Measurements from ENCODE around the gene SRA1. TPM values are rescaled to one million over a fixed set of nuclear protein-coding genes. Genes with fewer than 3 reads are reported as not detected.
A peak's percentile ranks its signal among the peaks of the same experiment; 100 is the strongest.

SRA1 gene
- total RNA-seq, 2 donors from 2014 or later = 24.6 to 27.9 TPM

DNA sequence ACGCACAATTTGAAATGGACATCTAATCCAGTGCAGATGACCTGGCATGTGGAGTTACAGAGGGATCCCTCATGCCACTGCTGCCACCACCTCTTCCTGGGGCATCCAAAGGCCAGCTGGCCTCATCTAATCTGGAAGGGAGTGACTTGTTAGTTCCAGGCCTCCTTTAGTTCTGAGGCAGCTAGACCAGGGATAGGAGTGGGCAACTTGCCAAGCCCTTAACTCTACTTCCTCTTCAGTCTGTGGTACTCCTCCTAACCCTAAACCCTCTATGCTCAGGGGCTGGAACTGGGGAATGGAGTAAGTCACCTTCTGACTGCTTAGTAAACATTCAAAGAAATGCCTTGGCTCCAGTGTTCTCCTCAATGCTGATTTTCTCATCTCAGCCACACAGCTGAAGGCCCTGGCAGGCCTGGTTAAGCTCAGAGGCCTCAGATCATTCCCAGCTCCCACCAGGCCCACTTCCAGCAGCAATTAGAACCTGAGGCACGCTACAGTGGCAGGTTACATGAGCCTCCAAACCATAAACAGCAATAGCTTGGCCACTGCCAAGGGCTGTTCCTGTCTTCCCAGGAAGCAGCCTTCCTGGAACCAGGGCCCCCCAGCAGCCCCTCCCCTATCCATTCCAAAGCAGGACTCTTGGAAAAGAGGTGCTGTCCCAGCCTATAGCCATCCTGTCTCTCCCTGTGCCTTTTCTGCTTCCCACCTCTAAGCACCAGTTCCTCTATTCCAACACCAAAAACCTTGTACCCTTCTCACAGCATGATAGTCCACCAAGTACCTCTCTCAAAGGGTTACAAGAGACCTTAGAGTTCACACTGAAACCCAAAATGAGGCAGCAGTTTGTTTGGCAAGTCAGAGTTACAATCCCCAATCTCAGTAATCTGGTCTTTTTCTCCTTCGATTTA is 7.8 kb downstream of the SRA1 start:
- Histone ChIP-seq H3K27ac (peak overlapping the region; percentile 96), H3K4me1 (peaks cover 0 to 46% of the 10 kb centered on the region in 2 donors), H3K27me3 (no peaks in the 10 kb centered on the region), H3K4me3 (no peak overlapping the region), H3K36me3 (peaks cover 42% of the 10 kb centered on the region), H3K9me3 (no peaks in the 10 kb centered on the region)
- no peak for TF ChIP-seq CTCF (IDR thresholded peaks at IDR 0.05)
- peak; percentile 81 for DNase-seq (ENCODE audit: low spot score)

- no peaks in the 10 kb centered on the region for H3K9me3 ChIP-seq
- DNase-seq (ENCODE audit: low spot score) = no peak
- H3K27me3 ChIP-seq = no peaks in the 10 kb centered on the region
- H3K27ac ChIP-seq = peak overlapping the region; percentile 96
- TF ChIP-seq CTCF (IDR thresholded peaks at IDR 0.05) = no peak
- peaks cover 0 to 39% of the 10 kb centered on the region in 2 donors for H3K4me1 ChIP-seq
- no peak overlapping the region for H3K4me3 ChIP-seq
- H3K36me3 ChIP-seq = peaks cover 43% of the 10 kb centered on the region
These were observed 8.5 kb downstream of the SRA1 start for GRCh38 chr5:140548791-140549190.

- Histone ChIP-seq H3K27me3 (no peaks in the 10 kb centered on the region), H3K4me3 (peak overlapping the region; percentile 34 to 56), H3K27ac (peak overlapping the region; percentile 96), H3K9me3 (no peaks in the 10 kb centered on the region), H3K4me1 (peaks cover 0 to 39% of the 10 kb centered on the region in 2 donors), H3K36me3 (peaks cover 48% of the 10 kb centered on the region)
- DNase-seq (ENCODE audit: low spot score) = no peak
- TF ChIP-seq CTCF (IDR thresholded peaks at IDR 0.05) = no peak
These were observed 9.0 kb downstream of the SRA1 start for GRCh38 chr5:140548300-140548688.

DNA sequence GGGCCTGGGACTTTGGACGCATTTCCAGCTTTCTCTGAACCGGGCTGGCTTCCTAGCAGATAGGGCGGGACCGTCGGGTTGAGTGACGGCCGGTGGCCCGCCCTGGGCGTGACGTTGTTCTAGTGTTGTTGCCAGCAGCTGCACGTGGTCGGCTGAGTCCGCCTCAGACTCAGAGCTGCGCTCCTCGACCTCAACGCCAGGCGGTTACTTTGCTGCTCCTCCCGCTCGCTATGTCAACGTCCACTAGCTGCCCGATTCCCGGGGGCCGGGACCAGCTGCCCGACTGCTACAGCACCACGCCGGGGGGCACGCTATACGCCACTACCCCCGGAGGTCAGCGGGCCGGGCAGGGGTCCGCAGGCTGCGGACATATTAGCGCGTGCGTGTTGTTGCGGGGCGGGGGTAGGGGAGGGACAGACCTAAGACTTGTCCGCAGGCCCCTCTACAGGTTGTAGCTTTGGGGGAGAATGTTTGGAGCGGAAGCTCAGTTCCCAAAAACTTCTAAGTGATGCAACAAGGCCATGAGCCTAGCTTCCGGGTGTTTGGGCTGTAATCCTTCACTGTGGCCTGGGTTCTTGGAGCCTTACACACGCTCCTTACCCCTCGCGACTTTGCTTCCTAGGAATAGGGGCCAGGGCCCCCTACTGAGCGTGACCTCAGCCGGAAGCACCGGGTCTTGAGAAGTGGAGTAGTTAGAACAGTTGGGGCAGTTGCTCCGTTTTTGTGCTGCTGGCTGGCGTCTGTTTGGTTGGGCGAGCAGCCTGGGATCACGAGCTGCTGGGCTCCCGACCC is 9.6 kb downstream of the SRA1 start, which contains the start of gene EIF4EBP3:
Gene EIF4EBP3, plus strand, starts transcription at position 155 of the 792 bp plus-strand sequence. Its CDS starts 76 bp downstream, at position 231.
- peak within 1 kb of the TSS; percentile 96 for H3K27ac ChIP-seq
- DNase-seq (ENCODE audit: low spot score) = peak; percentile 99
- peak in 1 of 2 donors; percentile 52 for TF ChIP-seq CTCF (IDR thresholded peaks at IDR 0.05)
- peaks cover 0 to 39% of the 10 kb centered on the region in 2 donors for H3K4me1 ChIP-seq
- H3K27me3 ChIP-seq = no peaks in the 10 kb centered on the region
- no peaks in the 10 kb centered on the region for H3K9me3 ChIP-seq
- H3K36me3 ChIP-seq = peaks cover 51% of the 10 kb centered on the region
- H3K4me3 ChIP-seq = peak within 1 kb of the TSS; percentile 34 to 56

- peaks cover 56% of the 10 kb centered on the region for H3K36me3 ChIP-seq
- no peaks in the 10 kb centered on the region for H3K27me3 ChIP-seq
- TF ChIP-seq CTCF (IDR thresholded peaks at IDR 0.05) = no peak
- peaks cover 0 to 39% of the 10 kb centered on the region in 2 donors for H3K4me1 ChIP-seq
- DNase-seq (ENCODE audit: low spot score) = no peak
- H3K9me3 ChIP-seq = no peaks in the 10 kb centered on the region
- peak overlapping the region; percentile 96 for H3K27ac ChIP-seq
- peak overlapping the region in 1 of 2 donors; percentile 56 for H3K4me3 ChIP-seq
These were observed 10.3 kb downstream of the SRA1 start for GRCh38 chr5:140546851-140547507.
